BJ (cell line): ENCODE measurements around the gene GRK2. TPM values are rescaled to one million over a fixed set of nuclear protein-coding genes. Genes with fewer than 3 reads are reported as not detected.
A peak's percentile ranks its signal among the peaks of the same experiment; 100 is the strongest.

Source experiments
- CTCF ChIA-PET: fragments of 350-600 bp; formaldehyde crosslinking; extraction: SDS; loops from one replicate; lab custom pipeline; 2021; ENCODE audit warnings: antibody characterized with exemption, inconsistent platforms; lab: Yijun Ruan, JAX
- POLR2A ChIA-PET: fragments of 300-600 bp; sonication (Branson Sonifier 250); formaldehyde crosslinking; extraction: SDS; loops from one replicate; lab custom pipeline; 2021; ENCODE audit warnings: antibody characterized with exemption; lab: Charles Lee
- DNase-seq: peaks from one replicate; pipeline ENCODE4 v3.0.0-alpha.2; 2011; ENCODE audit warnings: low read depth
- H3K27me3 ChIP-seq: 2 replicates; pipeline ENCODE4 v1.6.0; 2011; ENCODE audit warnings: low read length; ENCODE audit not compliant: control insufficient read depth, insufficient read depth
- H3K36me3 ChIP-seq: 2 replicates; pipeline ENCODE4 v1.5.1; 2011; ENCODE audit warnings: low read length; ENCODE audit not compliant: control insufficient read depth, insufficient read depth
- H3K4me3 ChIP-seq: 2 replicates; pipeline ENCODE4 v1.5.1; 2011; ENCODE audit warnings: low read depth, mild to moderate bottlenecking, control low read depth, low read length
- CTCF ChIP-seq: IDR thresholded peaks from 2 replicates; pipeline ENCODE4 v1.5.1; 2011; ENCODE audit warnings: low read depth, mild to moderate bottlenecking, control low read depth, inconsistent platforms, low read length, moderate library complexity; ENCODE audit not compliant: insufficient read depth
- polyA plus RNA-seq: library from polyadenylated mRNA; depleted of rRNA; stranded (reverse); fragments of >200 nt; gene quantifications from 2 replicates; pipeline ENCODE4 v1.2.3, GENCODE V29; 2011

The GRK2 gene
- polyA plus RNA-seq, 1 experiment: 31.2 TPM

DNA sequence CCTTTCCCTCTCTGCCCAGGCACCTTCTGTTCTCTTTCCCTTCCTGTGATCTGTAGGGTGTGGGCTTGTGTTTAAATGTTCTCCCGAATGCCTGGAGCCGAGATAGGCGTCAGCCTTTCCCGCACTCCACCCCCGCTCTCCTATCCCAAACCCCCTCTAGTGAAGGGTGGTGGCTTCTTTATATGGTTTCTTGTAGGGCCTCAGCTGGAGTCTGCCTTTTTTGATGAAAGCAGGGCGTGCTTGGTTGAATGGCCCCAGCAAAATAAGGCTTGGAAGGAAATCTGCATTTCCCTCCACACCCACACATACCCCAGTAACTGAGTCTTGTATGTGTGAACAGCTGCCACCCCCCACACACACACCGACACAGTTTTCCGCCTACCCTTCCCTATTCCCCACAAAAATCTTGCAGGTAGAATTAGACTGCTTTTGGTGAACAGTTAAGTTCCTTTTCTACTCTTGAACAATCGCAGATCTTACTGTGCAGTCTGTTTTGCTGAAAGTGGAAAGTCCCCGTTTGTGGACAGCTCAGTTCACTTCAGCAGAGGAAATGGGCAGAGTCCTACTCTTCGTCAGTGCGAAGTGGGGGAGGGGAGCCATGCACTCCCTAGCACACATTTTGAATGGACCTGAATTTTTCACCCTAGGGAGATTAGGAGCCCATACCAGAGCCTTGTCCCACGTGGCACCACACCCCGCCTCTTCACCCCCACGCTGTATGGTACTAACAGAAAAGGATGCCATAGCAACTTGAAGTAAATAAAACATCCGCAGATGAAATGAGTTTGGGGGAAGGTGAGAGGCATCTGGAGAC lies 25.5 kb upstream of the GRK2 start:
- CTCF ChIA-PET: interaction anchor here (0.6 to 3.2 kb wide), 3 partner anchors 22 to 160 kb away, joined by 3 to 15 read pairs (median 4); no protein-coding TSS in a partner anchor

GRCh38 chr11:67242548-67242947 lies 23.7 kb upstream of the GRK2 start:
- ChIA-PET CTCF (interaction anchor here (2.1 kb wide), 1 partner anchor 25 kb away, joined by 5 read pairs; no protein-coding TSS in a partner anchor), POLR2A (no interaction called here)
- DNase-seq: no peak
- H3K27me3 ChIP-seq: no peaks in the 10 kb centered on the region
- TF ChIP-seq CTCF: no peak
- peaks cover 11% of the 10 kb centered on the region for H3K36me3 ChIP-seq
- no peak overlapping the region for H3K4me3 ChIP-seq

More for the DNA sequence above, 25.5 kb upstream of the GRK2 start:
- DNase-seq: peak; percentile 39
- Histone ChIP-seq H3K36me3 (peaks cover 8% of the 10 kb centered on the region; the same call in 1 of the 2 replicates), H3K4me3 (peak overlapping the region; percentile 54), H3K27me3 (no peaks in the 10 kb centered on the region)
- no peak for TF ChIP-seq CTCF
- POLR2A ChIA-PET: no interaction called here

- TF ChIP-seq CTCF: no peak
- no peaks in the 10 kb centered on the region for H3K27me3 ChIP-seq
- peaks cover 13% of the 10 kb centered on the region for H3K36me3 ChIP-seq
- ChIA-PET POLR2A (no interaction called here), CTCF (interaction anchor here (1.1 to 2.1 kb wide), 2 partner anchors 21 to 24 kb away, joined by 3 to 5 read pairs; no protein-coding TSS in a partner anchor)
- no peak overlapping the region for H3K4me3 ChIP-seq
- no peak for DNase-seq
Observed at GRCh38 chr11:67243051-67243450, 23.2 kb upstream of the GRK2 start.

DNA sequence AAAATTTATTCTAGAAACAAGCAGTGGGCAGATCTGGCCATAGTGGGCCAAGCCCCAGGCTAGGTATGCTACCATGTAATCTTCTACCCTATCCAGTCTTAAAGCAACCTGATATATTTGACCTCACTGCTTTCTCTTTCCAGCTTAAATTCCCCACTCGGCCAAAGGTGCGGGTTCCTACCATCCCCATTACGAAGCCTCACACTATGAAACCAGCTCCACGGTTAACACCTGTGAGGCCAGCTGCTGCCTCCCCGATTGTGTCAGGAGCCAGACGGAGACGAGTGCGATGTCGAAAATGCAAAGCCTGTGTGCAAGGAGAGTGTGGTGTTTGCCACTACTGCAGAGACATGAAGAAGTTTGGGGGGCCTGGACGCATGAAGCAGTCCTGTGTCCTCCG lies 21.2 kb upstream of the GRK2 start:
- ChIA-PET POLR2A (no interaction called here), CTCF (no interaction called here)
- no peak for TF ChIP-seq CTCF
- no peak for DNase-seq
- H3K36me3 ChIP-seq: peaks cover 21% of the 10 kb centered on the region
- no peak overlapping the region for H3K4me3 ChIP-seq
- H3K27me3 ChIP-seq: no peaks in the 10 kb centered on the region

DNA sequence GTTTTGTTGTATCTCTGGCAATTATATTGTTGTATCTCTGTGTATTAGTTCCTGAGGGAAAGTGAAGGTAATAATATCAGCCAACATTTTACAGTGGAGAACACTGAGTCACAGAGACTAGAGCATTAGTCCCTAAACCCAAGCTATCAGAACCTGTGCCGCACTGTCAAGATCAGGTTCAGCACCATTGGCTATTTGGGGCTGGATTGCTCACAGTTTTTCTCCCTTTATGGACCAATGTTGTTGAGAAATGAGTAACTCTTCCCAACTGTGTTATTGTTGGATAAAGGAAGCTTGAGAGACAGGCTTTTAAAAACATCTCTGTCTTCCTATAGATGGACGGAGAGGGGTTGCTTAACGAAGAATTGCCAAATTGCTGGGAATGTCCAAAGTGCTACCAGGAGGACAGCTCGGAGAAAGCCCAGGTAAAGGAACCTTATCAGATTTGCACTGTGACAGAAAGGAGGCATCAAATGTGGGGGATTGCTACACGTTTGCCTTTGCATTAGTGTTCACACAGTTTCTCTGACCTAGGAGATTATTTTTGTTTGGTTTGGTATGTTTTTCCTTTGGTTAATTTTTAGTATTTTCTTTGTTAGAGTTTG lies 18.2 kb upstream of the GRK2 start:
- ChIA-PET POLR2A (interaction anchor here (1.2 kb wide), 1 partner anchor 8 kb away, joined by 7 read pairs; no protein-coding TSS in a partner anchor), CTCF (interaction anchor here (1.6 kb wide), 1 partner anchor 69 kb away, joined by 5 read pairs; no protein-coding TSS in a partner anchor)
- H3K4me3 ChIP-seq: no peak overlapping the region
- TF ChIP-seq CTCF: no peak
- H3K27me3 ChIP-seq: no peaks in the 10 kb centered on the region
- DNase-seq: no peak
- H3K36me3 ChIP-seq: peaks cover 34% of the 10 kb centered on the region
